ENCODE measurements around the gene DERA.

DERA gene

GRCh38 chr12:16086462-16086861, 175.3 kb downstream of the DERA start:
- no peak for DNase-seq

GRCh38 chr12:16086942-16087341, 175.8 kb downstream of the DERA start:
- no peak for DNase-seq
